HepG2 (cell line): ENCODE results near the gene IGLON5. TPM values are rescaled to one million over a fixed set of nuclear protein-coding genes. Genes with fewer than 3 reads are reported as not detected.
A peak's percentile ranks its signal among the peaks of the same experiment; 100 is the strongest.

Source experiments
- AGO2 ChIP-seq: fragments of 200-400 bp; formaldehyde crosslinking; optimal IDR thresholded peaks from 2 replicates; pipeline ENCODE3; 2017; ENCODE audit warnings: mild to moderate bottlenecking, low read depth, low read length, moderate library complexity
- CAMTA2 ChIP-seq: sonication (generic); formaldehyde crosslinking; IDR thresholded peaks from 2 replicates; pipeline ENCODE4 v1.4.0; 2020; ENCODE audit warnings: mild to moderate bottlenecking, missing genetic modification reagents, borderline replicate concordance
- FOXK2 ChIP-seq: fragments of 450-650 bp; IDR thresholded peaks from 2 replicates; pipeline ENCODE4 v1.6.1; 2016
- GATA4 ChIP-seq: sonication (generic); IDR thresholded peaks from 2 replicates; pipeline ENCODE4 v1.6.1; 2016; ENCODE audit warnings: antibody characterized with exemption, low read depth, borderline replicate concordance
- GFI1 ChIP-seq: sonication (generic); formaldehyde crosslinking; IDR thresholded peaks from 2 replicates; pipeline ENCODE4 v1.5.0; 2020; ENCODE audit warnings: missing genetic modification reagents, mild to moderate bottlenecking, borderline replicate concordance
- HIVEP1 ChIP-seq: sonication (generic); formaldehyde crosslinking; IDR thresholded peaks from 2 replicates; pipeline ENCODE4 v1.4.0; 2020; ENCODE audit warnings: mild to moderate bottlenecking, missing genetic modification reagents
- HMG20A ChIP-seq: IDR thresholded peaks from 2 replicates; pipeline ENCODE4 v1.6.1; 2016; ENCODE audit warnings: borderline replicate concordance
- HOXD1 ChIP-seq: sonication (generic); formaldehyde crosslinking; IDR thresholded peaks from 2 replicates; pipeline ENCODE4 v1.5.0; 2020; ENCODE audit warnings: missing genetic modification reagents
- JUND ChIP-seq: sonication (generic); formaldehyde crosslinking; IDR thresholded peaks from 2 replicates; pipeline ENCODE4 v1.8.0; 2022; ENCODE audit warnings: mild to moderate bottlenecking, missing genetic modification reagents
- KDM4B ChIP-seq: sonication (generic); formaldehyde crosslinking; IDR thresholded peaks from 2 replicates; pipeline ENCODE4 v1.4.0; 2020; ENCODE audit warnings: missing genetic modification reagents
- MIER3 ChIP-seq: IDR thresholded peaks from 2 replicates; pipeline ENCODE4 v1.6.1; 2016; ENCODE audit warnings: missing compliant biosample characterization, borderline replicate concordance
- NPAS2 ChIP-seq: sonication (generic); formaldehyde crosslinking; IDR thresholded peaks from 2 replicates; pipeline ENCODE4 v1.8.0; 2022; ENCODE audit warnings: mild to moderate bottlenecking, missing genetic modification reagents, borderline replicate concordance
- PBX3 ChIP-seq: sonication (generic); formaldehyde crosslinking; IDR thresholded peaks from 2 replicates; pipeline ENCODE4 v1.8.1; 2023; ENCODE audit warnings: missing genetic modification reagents, inconsistent platforms, borderline replicate concordance
- PRDM4 ChIP-seq: sonication (generic); formaldehyde crosslinking; IDR thresholded peaks from 2 replicates; pipeline ENCODE4 v1.9.0; 2021; ENCODE audit warnings: missing genetic modification reagents, borderline replicate concordance
- SKI ChIP-seq: fragments of 450-650 bp; IDR thresholded peaks from one replicate; pipeline ENCODE4 v1.6.1; 2018; ENCODE audit warnings: mild to moderate bottlenecking; ENCODE audit not compliant: partially characterized antibody
- SUZ12 ChIP-seq: fragments of 150-350 bp; IDR thresholded peaks from 2 replicates; pipeline ENCODE4 v1.6.1; 2014; ENCODE audit warnings: low read depth, low read length
- ZBTB42 ChIP-seq: sonication (generic); formaldehyde crosslinking; IDR thresholded peaks from 2 replicates; pipeline ENCODE4 v1.5.0; 2020; ENCODE audit warnings: mild to moderate bottlenecking, missing genetic modification reagents
- ZFP82 ChIP-seq: sonication (generic); formaldehyde crosslinking; IDR thresholded peaks from 2 replicates; pipeline ENCODE4 v1.5.1; 2020; ENCODE audit warnings: mild to moderate bottlenecking, missing genetic modification reagents, borderline replicate concordance
- ZNF234 ChIP-seq: sonication (generic); formaldehyde crosslinking; conservative IDR thresholded peaks from 2 replicates; pipeline ENCODE4 v1.5.1; 2020; ENCODE audit warnings: mild to moderate bottlenecking, missing genetic modification reagents
- ZNF329 ChIP-seq: sonication (generic); formaldehyde crosslinking; IDR thresholded peaks from 2 replicates; pipeline ENCODE4 v1.9.0; 2021; ENCODE audit warnings: low read depth, mild to moderate bottlenecking, missing genetic modification reagents
- ZNF543 ChIP-seq: sonication (generic); formaldehyde crosslinking; IDR thresholded peaks from 2 replicates; pipeline ENCODE4 v1.4.0; 2020; ENCODE audit warnings: mild to moderate bottlenecking, missing genetic modification reagents
- ZNF614 ChIP-seq: IDR thresholded peaks from 2 replicates; pipeline ENCODE4 v1.6.1; 2018; ENCODE audit warnings: missing biosample characterization, missing genetic modification reagents, inconsistent platforms, borderline replicate concordance
- ZNF773 ChIP-seq: sonication (generic); formaldehyde crosslinking; IDR thresholded peaks from 2 replicates; pipeline ENCODE4 v1.4.0; 2020; ENCODE audit warnings: missing genetic modification reagents, borderline replicate concordance
- ZNF816 ChIP-seq: sonication (generic); formaldehyde crosslinking; IDR thresholded peaks from 2 replicates; pipeline ENCODE4 v1.8.0; 2022; ENCODE audit warnings: missing genetic modification reagents, mild to moderate bottlenecking, borderline replicate concordance
- polyA plus RNA-seq, 8 experiments: library from polyadenylated mRNA; depleted of rRNA in 3 of 8; stranded (reverse) in 7 of 8; unstranded in 1 of 8; fragments of >200 nt; fragmentation: Illumina TruSeq in 4 of 8; extraction: Trizol in 4 of 8; gene quantifications; 2 replicates each; pipeline versions ENCODE4 v1.2.1 to v1.2.3, GENCODE V29; 2011 to 2016; ENCODE audit warnings: low read depth in 4 of 8, missing spikeins in 1 of 8, mixed read lengths in 1 of 8; ENCODE audit not compliant: insufficient read depth in 1 of 8
- total RNA-seq, 5 experiments: library from RNA; depleted of rRNA; stranded (reverse); fragments of >200 nt; fragmentation: Illumina TruSeq; extraction: Trizol; gene quantifications; 2 replicates each; pipeline ENCODE4 v1.2.3, GENCODE V29; 2016; ENCODE audit warnings: low read depth in 1 of 5
- TF ChIP-seq, protein P1 (sequence below): sonication (generic); formaldehyde crosslinking; IDR thresholded peaks from 2 replicates; pipeline ENCODE4 v1.8.0; 2022; ENCODE audit warnings: missing genetic modification reagents, mild to moderate bottlenecking, borderline replicate concordance

IGLON5 gene
- total and polyA plus RNA-seq, 2 of the 13 experiments (the other 11 are each of a cell fraction or from before 2014, with no cell fraction given) = 0.04 to 5.7 TPM

GRCh38 chr19:51366389-51367254, 55.2 kb downstream of the IGLON5 start (continued):
- TF ChIP-seq, protein P1, sequence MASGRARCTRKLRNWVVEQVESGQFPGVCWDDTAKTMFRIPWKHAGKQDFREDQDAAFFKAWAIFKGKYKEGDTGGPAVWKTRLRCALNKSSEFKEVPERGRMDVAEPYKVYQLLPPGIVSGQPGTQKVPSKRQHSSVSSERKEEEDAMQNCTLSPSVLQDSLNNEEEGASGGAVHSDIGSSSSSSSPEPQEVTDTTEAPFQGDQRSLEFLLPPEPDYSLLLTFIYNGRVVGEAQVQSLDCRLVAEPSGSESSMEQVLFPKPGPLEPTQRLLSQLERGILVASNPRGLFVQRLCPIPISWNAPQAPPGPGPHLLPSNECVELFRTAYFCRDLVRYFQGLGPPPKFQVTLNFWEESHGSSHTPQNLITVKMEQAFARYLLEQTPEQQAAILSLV (CRISPR knock-in tag) = no peak
- TF ChIP-seq PBX3 (CRISPR knock-in tag) (no peak), HMG20A (no peak), SKI (no peak), JUND (CRISPR knock-in tag) (no peak), CAMTA2 (0 out of 2 replicates have a peak, but pooled peaks have one; percentile 88), SUZ12 (no peak), PRDM4 (CRISPR knock-in tag) (no peak), HIVEP1 (CRISPR knock-in tag) (no peak; the same call in 1 of the 2 replicates), ZBTB42 (no peak), ZNF614 (CRISPR knock-in tag) (no peak), KDM4B (CRISPR knock-in tag) (no peak), ZNF773 (CRISPR knock-in tag) (no peak), NPAS2 (CRISPR knock-in tag) (no peak), ZNF329 (CRISPR knock-in tag) (no peak), ZNF543 (CRISPR knock-in tag) (no peak), FOXK2 (no peak), GATA4 (no peak; the same call in 1 of the 2 replicates), AGO2 (peak; percentile 98), ZNF816 (CRISPR knock-in tag) (peak; percentile 4; the same call in 1 of the 2 replicates), ZNF234 (no peak), GFI1 (CRISPR knock-in tag) (no peak), HOXD1 (0 out of 2 replicates have a peak, but pooled peaks have one; percentile 29), ZFP82 (CRISPR knock-in tag) (no peak), MIER3 (CRISPR knock-in tag) (no peak)
